K562 (cell line): ENCODE results near the gene DTD1. TPM values are rescaled to one million over a fixed set of nuclear protein-coding genes. Genes with fewer than 3 reads are reported as not detected.

Source experiments
- ATAC-seq: fragments of 200-7000 bp; cut with Tn5 transposase; 3 replicates; pipeline ENCODE4 v1.9.1; 2020; ENCODE audit warnings: moderate library complexity
- BruUV-seq: library from RNA; stranded (reverse); fragments of 400-500 nt; replicated peaks from 2 replicates; lab custom pipeline; 2021; lab: Mats Ljungman, UMichigan
- CTCF ChIA-PET: fragments of 300-600 bp; formaldehyde crosslinking; extraction: SDS; loops from one replicate; lab custom pipeline; 2021; ENCODE audit warnings: low intra/inter-chr PET ratio; lab: Yijun Ruan, JAX
- POLR2A ChIA-PET: fragments of 300-600, 350-650 bp; sonication (Branson Sonifier 250); formaldehyde crosslinking; extraction: SDS; loops from one replicate; lab custom pipeline; 2021; ENCODE audit warnings: antibody characterized with exemption, inconsistent platforms; lab: Yijun Ruan, JAX
- DNase-seq, 4 experiments: peaks; one replicate each; pipeline versions ENCODE4 v3.0.0 to v3.0.0-alpha.2; 2011 to 2018; ENCODE audit warnings: low spot score in 3 of 4, mixed read lengths in 3 of 4; ENCODE audit errors: extremely low read depth in 1 of 4
- FAIRE-seq: peaks from 2 replicates; lab custom pipeline; 2011; peaks lifted over from hg19 to GRCh38; lab: Jason Lieb, UNC
- H2AFZ ChIP-seq: 2 replicates; pipeline ENCODE4 v1.6.0; 2011; ENCODE audit warnings: low read depth, low read length, control low read depth, inconsistent platforms
- H3K27ac ChIP-seq: fragments of 200-600 bp; 3 replicates; pipeline ENCODE4 v1.8.0; 2011; ENCODE audit warnings: low read depth, mild to moderate bottlenecking, control low read depth, inconsistent platforms, low read length, moderate library complexity, mixed read lengths; ENCODE audit errors: extremely low read depth
- H3K27me3 ChIP-seq, 2 experiments: fragments of 300-600 bp in 1 of 2; 2 replicates in 1 of 2; 3 replicates in 1 of 2; pipeline versions ENCODE4 v1.6.0 to v1.8.0; 2011; ENCODE audit warnings: inconsistent platforms in 2 of 2, low read length in 2 of 2, mild to moderate bottlenecking in 1 of 2, mixed read lengths in 1 of 2, moderate library complexity in 1 of 2; ENCODE audit not compliant: control insufficient read depth in 2 of 2, insufficient read depth in 2 of 2
- H3K36me3 ChIP-seq: fragments of 300-600 bp; 3 replicates; pipeline ENCODE4 v1.8.0; 2011; ENCODE audit warnings: mild to moderate bottlenecking, low read length, inconsistent platforms; ENCODE audit not compliant: control insufficient read depth, insufficient read depth
- H3K4me1 ChIP-seq, 2 experiments: fragments of 200-600 bp in 1 of 2; replicated peaks in 1 of 2; 2 replicates in 1 of 2; 3 replicates in 1 of 2; pipeline versions ENCODE4 v1.5.1 to v1.8.0; 2011; ENCODE audit warnings: inconsistent platforms in 2 of 2, low read length in 2 of 2, mild to moderate bottlenecking in 1 of 2, mixed read lengths in 1 of 2, moderate library complexity in 1 of 2; ENCODE audit not compliant: control insufficient read depth in 2 of 2, insufficient read depth in 2 of 2
- H3K4me2 ChIP-seq: 2 replicates; pipeline ENCODE4 v1.6.1; 2011; ENCODE audit warnings: low read length, control low read depth, inconsistent platforms, mixed read lengths; ENCODE audit not compliant: insufficient read depth
- H3K4me3 ChIP-seq: fragments of 200-600 bp; sonication (generic), shearing (Covaris generic); 2 replicates; pipeline ENCODE4 v1.5.1; 2016; ENCODE audit warnings: control low read depth, inconsistent platforms
- H3K79me2 ChIP-seq: fragments of 200-600 bp; 3 replicates; pipeline ENCODE4 v1.8.0; 2011; ENCODE audit warnings: low read length, inconsistent platforms; ENCODE audit not compliant: control insufficient read depth, insufficient read depth
- H3K9ac ChIP-seq, 2 experiments: 2 replicates each; pipeline versions ENCODE4 v1.6.0 to v1.6.1; 2011; ENCODE audit warnings: low read depth in 2 of 2, low read length in 2 of 2, control low read depth in 1 of 2, inconsistent platforms in 1 of 2, mild to moderate bottlenecking in 1 of 2, mixed read lengths in 1 of 2; ENCODE audit not compliant: insufficient read depth in 1 of 2
- H3K9me1 ChIP-seq: one replicate; pipeline ENCODE4 v1.6.0; 2011; ENCODE audit warnings: inconsistent platforms, mild to moderate bottlenecking, low read length, moderate library complexity; ENCODE audit not compliant: control insufficient read depth, insufficient read depth
- H3K9me3 ChIP-seq: replicated peaks from 2 replicates; pipeline ENCODE4 v1.5.1; 2011; ENCODE audit warnings: low read depth, low read length, inconsistent platforms; ENCODE audit not compliant: control insufficient read depth, insufficient read depth
- H4K20me1 ChIP-seq: replicated peaks from 2 replicates; pipeline ENCODE4 v1.6.1; 2011; ENCODE audit warnings: low read length, inconsistent platforms, mixed read lengths; ENCODE audit not compliant: control insufficient read depth, insufficient read depth
- C11orf30 ChIP-seq: fragments of 450-650 bp; IDR thresholded peaks from 2 replicates; pipeline ENCODE4 v1.6.1; 2016; ENCODE audit warnings: low read depth, mild to moderate bottlenecking
- GATAD2A ChIP-seq: fragments of 450-650 bp; IDR thresholded peaks from 2 replicates; pipeline ENCODE4 v1.6.1; 2017
- MITF ChIP-seq: IDR thresholded peaks from 2 replicates; pipeline ENCODE4 v1.6.1; 2014; ENCODE audit warnings: antibody characterized with exemption
- PPARD ChIP-seq: fragments of 250-450 bp; sonication (Bioruptor Pico); IDR thresholded peaks from 2 replicates; pipeline ENCODE4 v1.8.0; 2022; ENCODE audit warnings: inconsistent platforms, mild to moderate bottlenecking, moderate library complexity
- SP1 ChIP-seq: sonication (generic); formaldehyde crosslinking; IDR thresholded peaks from 2 replicates; pipeline ENCODE4 v1.8.1; 2022; ENCODE audit warnings: mild to moderate bottlenecking, missing genetic modification reagents
- SUPT5H ChIP-seq: fragments of 450-650 bp; IDR thresholded peaks from 2 replicates; pipeline ENCODE4 v1.6.1; 2016
- ZBTB40 ChIP-seq, 2 experiments: fragments of 450-650 bp in 1 of 2; sonication (generic) in 1 of 2; formaldehyde crosslinking in 1 of 2; IDR thresholded peaks; 2 replicates each; pipeline versions ENCODE4 v1.7.1 to v1.9.0; 2016 to 2022; ENCODE audit warnings: inconsistent platforms in 1 of 2, mild to moderate bottlenecking in 1 of 2, missing genetic modification reagents in 1 of 2
- ZNF217 ChIP-seq: sonication (generic); formaldehyde crosslinking; IDR thresholded peaks from 2 replicates; pipeline ENCODE4 v1.8.0; 2022; ENCODE audit warnings: mild to moderate bottlenecking, missing genetic modification reagents
- ZNF695 ChIP-seq: fragments of 450-650 bp; formaldehyde crosslinking; IDR thresholded peaks from 2 replicates; pipeline ENCODE4 v1.4.0; 2020; ENCODE audit warnings: mild to moderate bottlenecking, moderate library complexity
- WGBS: fragments of 100-300 bp; shearing (Covaris generic); methylation state at CpG from one replicate; pipeline ENCODE4 v1.1.6; 2016; ENCODE audit warnings: low coverage, mixed read lengths; ENCODE audit not compliant: insufficient coverage; ENCODE audit errors: missing lambda C conversion rate; 5-methylcytosine and 5-hydroxymethylcytosine counted together
- in situ Hi-C: fragments of 300-500 bp; cut with MboI; formaldehyde crosslinking; loops from 4 replicates; pipeline ENCODE4 v1.15.0; 2018; ENCODE audit warnings: inconsistent platforms, mixed read lengths
- intact Hi-C: fragments of 100-400 bp; cut with micrococcal nuclease; formaldehyde crosslinking; loops from 2 replicates; pipeline ENCODE4 v1.14.2; 2022
- polyA plus RNA-seq, 8 experiments: library from polyadenylated mRNA; depleted of rRNA in 4 of 8; stranded (reverse) in 5 of 8; unstranded in 3 of 8; fragments of >200 nt; fragmentation: Nextera tagmentation in 2 of 8; fragmentation: Illumina TruSeq in 1 of 8; extraction: Ambion mirVana in 2 of 8; extraction: Trizol in 1 of 8; gene quantifications; 2 replicates each; pipeline versions ENCODE4 v1.2.1 to v1.2.3, GENCODE V29; 2011 to 2014; ENCODE audit warnings: inconsistent platforms in 1 of 8, missing spikeins in 1 of 8
- total RNA-seq, 7 experiments: library from RNA; depleted of rRNA in 6 of 7; stranded (reverse); fragments of >200 nt in 6 of 7; fragmentation: Illumina TruSeq in 2 of 7; extraction: Trizol in 2 of 7; gene quantifications; 2 replicates each; pipeline versions ENCODE4 v1.2.1 to v1.2.3, GENCODE V29; 2011 to 2021; ENCODE audit warnings: low replicate concordance in 1 of 7

Gene DTD1
- total and polyA plus RNA-seq, 9 of the 15 experiments (the other 6 are each of a cell fraction or from before 2014, with no cell fraction given), result 5.7 to 28.6 (median 26.8) TPM

DNA sequence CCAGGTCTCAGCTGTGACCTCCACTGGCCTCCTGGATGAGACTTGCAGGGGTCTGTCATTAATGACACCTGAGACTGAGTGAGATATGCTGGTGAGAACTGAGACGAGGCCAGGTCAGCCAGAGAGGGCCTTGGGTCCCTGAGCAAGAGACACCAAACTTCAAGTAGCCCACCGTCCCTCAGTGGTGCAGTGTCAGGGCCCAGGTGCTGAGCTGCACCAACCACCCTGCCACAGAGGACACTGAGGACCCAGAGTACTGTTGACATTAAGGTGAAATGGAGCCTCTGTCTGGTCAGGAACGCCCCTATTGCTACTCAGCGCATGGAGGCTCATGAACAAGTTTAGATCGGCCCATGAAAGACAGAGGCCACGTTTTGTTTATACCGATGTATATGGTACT is 161.7 kb downstream of the DTD1 start:
- 51% methylated on average over 6 of the region's 7 CpGs for WGBS
- no peaks in the 10 kb centered on the region for H3K79me2 ChIP-seq
- H3K9me1 ChIP-seq, result no peaks in the 10 kb centered on the region
- DNase-seq, result no peak
- no peaks in the 10 kb centered on the region for H3K27me3 ChIP-seq
- H4K20me1 ChIP-seq, result no peaks in the 10 kb centered on the region
- no TSS peak for BruUV-seq
- intact Hi-C loops (no loop called here), in situ Hi-C loops (no loop called here)
- H3K27ac ChIP-seq, result no peak overlapping the region
- H3K9ac ChIP-seq, result no peak overlapping the region
- no peak overlapping the region for H2AFZ ChIP-seq
- CTCF ChIA-PET, result no interaction called here
- H3K4me3 ChIP-seq, result no peak overlapping the region
- TF ChIP-seq SP1 (CRISPR knock-in tag) (no peak), ZNF217 (CRISPR knock-in tag) (no peak), C11orf30 (no peak), PPARD (CRISPR knock-in tag) (no peak), GATAD2A (no peak), MITF (no peak), SUPT5H (no peak), ZNF695 (CRISPR knock-in tag) (no peak), ZBTB40 (IDR thresholded peaks at IDR 0.05) (no peak), ZBTB40 (CRISPR knock-in tag; IDR thresholded peaks at IDR 0.05) (no peak)
- TF ChIP-seq, all 486 proteins: peak for 0
- no peaks in the 10 kb centered on the region for H3K36me3 ChIP-seq
- POLR2A ChIA-PET, result no interaction called here
- ATAC-seq (no peak), FAIRE-seq (no peak)
- no peak overlapping the region for H3K4me2 ChIP-seq
- no peaks in the 10 kb centered on the region for H3K4me1 ChIP-seq
- H3K9me3 ChIP-seq, result no peaks in the 10 kb centered on the region
